GM20431 (cell line): Measurements from ENCODE around the gene VEGFB.

Experiments
- in situ Hi-C: fragments of 300-500 bp; cut with MseI, MboI; formaldehyde crosslinking; loops from one replicate; pipeline ENCODE4 v1.15.0; 2020; ENCODE audit warnings: low sequenced_read_pairs; ENCODE audit not compliant: unreplicated experiment

The VEGFB gene

DNA sequence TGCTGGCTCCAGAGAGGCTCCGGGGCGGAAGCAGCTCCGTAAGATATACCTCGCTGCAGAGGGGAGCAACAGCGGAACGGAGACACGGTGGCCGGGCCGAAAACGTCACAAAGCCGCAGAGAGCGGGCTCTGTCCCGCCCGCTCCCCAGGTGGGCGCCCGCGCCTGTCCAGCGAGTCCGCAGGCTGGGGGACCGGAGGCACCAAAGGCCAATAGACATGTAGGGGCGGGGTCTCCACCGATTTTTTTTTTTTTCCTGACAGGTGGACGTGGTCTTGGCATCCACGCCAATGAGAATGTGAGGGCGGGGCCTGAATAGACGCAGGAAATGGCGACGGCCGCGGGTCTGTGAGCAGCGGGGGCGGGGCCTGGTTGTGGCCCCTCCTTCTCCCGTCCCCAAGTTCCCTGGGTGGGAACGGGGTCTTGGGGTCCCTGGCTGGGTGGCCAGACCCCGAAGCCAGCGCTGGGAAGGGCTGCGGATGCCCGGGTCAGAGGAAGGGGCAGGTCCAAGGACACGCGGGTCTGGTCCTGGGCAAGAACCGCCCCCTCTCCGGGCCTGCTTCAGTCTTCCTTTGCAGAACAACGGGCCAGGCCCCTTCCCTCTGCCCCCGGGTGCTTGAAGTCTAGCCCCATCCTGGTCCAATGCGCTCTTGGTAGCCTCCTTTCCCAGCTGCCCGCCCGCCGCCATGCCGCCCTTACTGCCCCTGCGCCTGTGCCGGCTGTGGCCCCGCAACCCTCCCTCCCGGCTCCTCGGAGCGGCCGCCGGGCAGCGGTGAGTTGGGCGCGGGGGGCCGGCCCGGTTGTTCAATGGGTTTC lies 4.0 kb upstream of the VEGFB start, which contains the start of gene DNAJC4:
Gene DNAJC4, plus strand, starts transcription at position 378 of the 814 bp plus-strand sequence. Its CDS starts 307 bp downstream, at position 685.
- in situ Hi-C loops: no loop called here

GRCh38 chr11:64230985-64231365 lies 3.4 kb upstream of the VEGFB start:
- in situ Hi-C loops: no loop called here

DNA sequence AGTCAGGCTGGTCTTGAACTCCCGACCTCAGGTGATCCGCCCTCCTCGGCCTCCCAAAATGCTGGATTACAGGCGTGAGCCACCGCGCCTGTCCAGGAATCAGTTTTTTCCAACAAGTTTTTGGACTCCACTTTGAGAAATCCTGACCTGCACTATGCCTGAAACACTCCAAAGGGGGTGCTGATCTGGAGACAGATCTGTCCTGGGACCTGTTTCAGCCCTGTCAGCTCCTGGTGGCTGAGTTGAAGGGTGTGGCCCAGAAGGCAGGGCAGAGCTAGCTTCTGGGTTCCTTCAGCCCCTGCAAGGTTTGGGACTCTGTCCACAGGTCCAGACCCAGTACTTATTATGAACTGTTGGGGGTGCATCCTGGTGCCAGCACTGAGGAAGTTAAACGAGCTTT lies 2.8 kb upstream of the VEGFB start:
- in situ Hi-C loops: no loop called here

GRCh38 chr11:64232182-64232966 lies 2.0 kb upstream of the VEGFB start:
- in situ Hi-C loops: no loop called here

DNA sequence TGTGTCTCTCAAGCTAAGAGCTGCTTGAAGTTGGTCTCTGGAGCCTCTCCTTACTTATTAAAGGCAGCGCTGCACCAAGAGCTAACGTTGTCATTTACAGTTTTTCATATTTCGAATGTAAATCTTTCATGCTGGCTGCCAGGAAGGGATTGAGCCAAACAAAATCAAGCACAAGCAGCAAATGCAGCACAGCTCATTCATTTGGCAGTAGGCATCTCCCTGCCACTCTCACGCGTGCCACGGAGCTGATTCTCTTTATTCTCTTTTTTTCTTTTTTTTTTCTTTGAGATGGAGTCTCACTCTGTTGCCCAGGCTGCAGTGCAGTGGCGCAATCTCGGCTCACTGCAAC lies 1.4 kb upstream of the VEGFB start:
- in situ Hi-C loops: no loop called here

GRCh38 chr11:64234647-64235379 lies 429 bp downstream of the VEGFB start:
- in situ Hi-C loops: no loop called here

- in situ Hi-C loops: no loop called here
Observed at GRCh38 chr11:64235437-64236161, 1.2 kb downstream of the VEGFB start.

GRCh38 chr11:64237484-64237951 lies 3.1 kb downstream of the VEGFB start:
- in situ Hi-C loops: no loop called here

- in situ Hi-C loops: no loop called here
Observed at GRCh38 chr11:64238076-64238475, 3.7 kb downstream of the VEGFB start.

- in situ Hi-C loops: no loop called here
Observed at GRCh38 chr11:64238999-64239398, 4.6 kb downstream of the VEGFB start.

GRCh38 chr11:64239662-64240434 lies 5.5 kb downstream of the VEGFB start:
- in situ Hi-C loops: no loop called here

DNA sequence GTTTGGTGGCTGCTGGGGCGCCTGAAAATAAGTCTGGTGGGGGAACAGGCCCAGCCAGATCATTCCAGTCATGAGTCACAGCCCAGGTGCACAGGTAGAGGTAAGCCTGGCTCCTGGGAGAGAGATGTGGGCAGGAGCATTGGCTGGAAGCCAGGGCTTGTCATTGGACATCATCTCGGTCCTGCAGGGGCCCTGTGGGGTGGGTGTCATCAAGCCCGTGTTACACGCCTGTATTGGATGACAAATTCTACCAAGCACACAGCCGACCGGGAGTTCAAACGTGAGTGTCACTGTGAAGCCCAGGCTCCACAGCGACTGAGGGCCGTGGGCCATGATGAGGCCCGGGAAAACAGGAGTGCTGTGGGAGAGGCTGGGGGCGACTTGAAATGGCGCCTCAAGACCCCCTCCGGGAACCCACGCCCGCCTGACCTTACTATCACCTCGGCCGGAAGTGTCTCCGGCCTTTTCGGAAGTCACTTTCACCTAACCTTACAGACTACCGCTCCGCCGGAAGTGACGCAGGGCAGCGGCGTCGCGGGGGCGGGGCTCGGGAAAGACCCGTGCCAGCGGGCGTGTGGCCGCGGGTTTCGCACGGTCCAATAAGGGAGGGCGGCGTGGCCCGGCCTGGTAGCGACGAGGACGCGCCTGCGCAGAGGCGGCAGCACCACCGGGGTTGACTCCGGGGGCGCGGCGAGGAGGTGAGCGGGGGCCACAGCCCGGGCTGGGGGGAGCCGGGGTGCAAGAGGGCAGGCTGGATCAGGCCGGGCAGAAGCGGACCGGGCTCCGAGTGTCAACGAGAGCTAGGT lies 6.3 kb downstream of the VEGFB start, which contains the start of gene FKBP2:
Gene FKBP2, plus strand, starts transcription at position 661 of the 806 bp plus-strand sequence. CDS start 1,293 bp downstream, outside the sequence.
- in situ Hi-C loops: no loop called here

GRCh38 chr11:64241241-64241490 lies 6.8 kb downstream of the VEGFB start:
- in situ Hi-C loops: no loop called here

DNA sequence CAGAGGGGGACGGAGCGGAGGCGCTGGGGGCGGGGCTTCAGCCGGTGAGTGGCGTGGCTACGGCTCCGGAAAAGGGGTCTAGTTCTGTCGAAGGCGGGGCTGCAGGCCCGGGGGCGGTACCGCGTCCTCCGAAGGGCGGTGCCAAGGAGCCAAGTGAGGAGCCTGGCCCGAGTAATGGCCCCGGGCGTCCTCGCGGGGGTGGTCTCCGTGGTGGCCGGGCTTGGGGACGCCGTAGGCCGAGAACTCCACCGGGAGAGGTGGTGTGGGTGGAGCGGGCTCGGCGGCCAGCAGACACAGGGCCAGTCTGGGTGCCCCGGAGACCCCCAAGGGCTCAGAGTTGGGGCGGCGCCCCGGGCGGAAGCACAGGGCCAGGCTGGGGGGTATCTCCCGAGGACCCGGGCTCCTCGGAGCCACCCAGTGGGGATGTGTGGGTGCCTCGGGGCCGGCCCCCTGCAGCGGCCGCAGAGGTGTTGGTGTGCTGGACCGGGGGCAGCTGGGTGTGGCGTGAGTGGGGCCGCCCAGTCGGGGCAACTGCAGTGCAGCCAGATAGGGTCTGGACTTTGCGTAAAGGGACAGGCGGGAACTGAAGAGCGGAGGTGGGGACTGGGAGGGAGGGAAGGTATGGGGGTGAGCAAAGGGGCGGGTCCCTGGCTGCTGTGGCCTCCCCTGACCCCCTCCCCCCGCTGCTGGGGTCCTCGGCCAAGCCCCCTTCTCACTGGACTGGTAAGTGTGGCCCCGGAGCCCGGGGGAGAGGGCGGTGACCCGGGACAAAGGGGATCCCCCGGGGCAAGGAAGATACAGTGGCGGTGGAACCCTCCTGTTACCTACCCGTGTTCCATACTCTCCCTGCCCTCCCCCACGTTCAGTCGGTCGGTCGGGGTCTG lies 7.3 kb downstream of the VEGFB start:
- in situ Hi-C loops: no loop called here

DNA sequence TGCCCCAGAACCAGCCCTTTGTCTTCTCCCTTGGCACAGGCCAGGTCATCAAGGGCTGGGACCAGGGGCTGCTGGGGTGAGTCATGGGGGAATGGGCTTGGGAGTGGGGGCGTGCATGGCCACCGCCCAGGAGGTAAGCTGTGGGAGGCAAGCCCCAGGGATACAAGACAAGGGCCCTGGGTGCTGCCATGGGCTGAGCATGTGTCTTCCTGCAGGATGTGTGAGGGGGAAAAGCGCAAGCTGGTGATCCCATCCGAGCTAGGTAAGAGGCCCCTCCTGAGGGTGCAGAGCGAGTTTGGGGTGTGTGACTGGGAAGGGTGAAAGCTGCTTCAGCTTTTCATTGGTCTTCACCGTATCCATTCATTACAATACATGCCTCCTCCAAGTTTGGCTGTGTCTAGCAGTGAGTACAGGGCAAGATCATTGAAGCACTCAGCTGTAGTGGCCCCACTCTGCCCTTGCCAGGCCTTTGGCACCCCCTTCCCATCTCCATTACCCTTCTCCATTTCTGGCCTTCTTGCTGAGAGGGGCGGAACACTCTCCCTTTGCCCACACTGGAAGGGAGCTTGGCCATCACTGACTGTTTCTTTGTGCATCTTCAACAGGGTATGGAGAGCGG lies 9.0 kb downstream of the VEGFB start:
- in situ Hi-C loops: no loop called here

GRCh38 chr11:64244107-64244506 lies 9.7 kb downstream of the VEGFB start:
- in situ Hi-C loops: no loop called here

GRCh38 chr11:64244966-64245365 lies 10.6 kb downstream of the VEGFB start:
- in situ Hi-C loops: no loop called here
